Muscle of back (tissue), 11 donors: ENCODE measurements around the gene C1orf21. TPM values are rescaled to one million over a fixed set of nuclear protein-coding genes. Genes with fewer than 3 reads are reported as not detected.

Source experiments
- DNase-seq, 3 donors: peaks; one replicate each; pipeline versions ENCODE4 v3.0.0 to v3.0.0-alpha.2; 2013
- polyA plus RNA-seq, 10 donors: library from polyadenylated mRNA; unstranded; fragments of 120-200 nt; gene quantifications; one replicate each; pipeline ENCODE4 v1.2.1, GENCODE V29; 2013; ENCODE audit not compliant: insufficient read length in 10 of 10

The C1orf21 gene
- polyA plus RNA-seq, 10 donors, result 42.4 to 59.1 (median 52.9) TPM

DNA sequence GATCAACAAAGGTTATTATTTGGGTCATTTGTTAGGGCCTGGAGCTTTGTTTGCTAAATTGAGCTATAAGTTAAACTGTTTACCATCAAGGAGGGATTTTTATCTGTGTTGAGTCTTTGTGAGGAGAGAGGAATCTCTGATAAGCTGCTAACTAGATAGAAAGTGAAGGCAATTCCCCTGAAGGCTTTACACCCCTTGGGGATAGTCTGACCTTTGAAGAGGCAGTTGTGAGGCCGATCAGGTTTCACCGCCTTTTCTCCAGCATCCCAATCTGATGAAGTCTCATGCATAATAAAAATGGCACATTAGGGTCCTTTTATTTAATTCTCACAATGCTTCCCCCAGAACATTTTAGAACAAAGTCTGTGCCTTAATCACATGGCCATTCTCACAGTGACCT lies 21.8 kb downstream of the C1orf21 start:
- DNase-seq, result no peak

DNA sequence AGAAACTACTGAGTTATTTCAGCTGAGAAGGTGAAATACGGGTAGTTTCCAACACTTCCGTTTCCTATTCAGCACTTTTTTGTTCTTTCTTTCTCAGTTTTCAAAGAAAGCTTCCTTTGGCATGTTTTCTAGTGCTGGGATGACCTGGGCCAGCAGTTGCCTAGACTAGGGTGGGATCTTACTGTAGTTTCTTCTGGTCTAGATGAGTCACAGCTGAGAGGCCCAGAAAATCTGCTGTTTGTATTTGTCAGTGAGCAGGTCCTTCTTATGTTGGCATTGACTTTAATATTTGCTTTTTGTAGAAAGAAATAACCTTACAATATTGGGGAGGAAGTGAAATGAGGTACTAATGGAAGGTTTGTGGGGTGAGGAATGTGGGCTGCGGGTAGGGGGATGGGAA lies 22.2 kb downstream of the C1orf21 start:
- DNase-seq, result no peak

DNA sequence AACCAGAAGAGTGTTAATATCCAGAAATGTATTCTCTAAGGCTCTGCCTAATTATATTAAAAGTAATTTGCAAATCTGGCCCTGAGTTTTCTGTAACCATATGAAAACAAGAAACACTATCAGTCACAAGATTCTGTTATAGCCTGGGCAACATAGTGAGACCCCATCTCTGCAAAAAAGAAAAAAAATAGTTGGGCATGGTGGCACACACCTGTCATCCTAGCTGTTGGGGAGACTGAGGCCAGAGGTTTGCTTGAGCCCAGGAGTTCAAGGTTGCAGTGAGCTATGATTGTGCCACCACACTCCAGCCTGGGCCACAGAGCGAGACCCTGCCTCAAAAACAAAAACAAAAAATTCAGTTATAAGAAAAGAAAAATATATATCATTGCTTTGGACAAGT lies 25.6 kb downstream of the C1orf21 start:
- DNase-seq, result no peak

DNA sequence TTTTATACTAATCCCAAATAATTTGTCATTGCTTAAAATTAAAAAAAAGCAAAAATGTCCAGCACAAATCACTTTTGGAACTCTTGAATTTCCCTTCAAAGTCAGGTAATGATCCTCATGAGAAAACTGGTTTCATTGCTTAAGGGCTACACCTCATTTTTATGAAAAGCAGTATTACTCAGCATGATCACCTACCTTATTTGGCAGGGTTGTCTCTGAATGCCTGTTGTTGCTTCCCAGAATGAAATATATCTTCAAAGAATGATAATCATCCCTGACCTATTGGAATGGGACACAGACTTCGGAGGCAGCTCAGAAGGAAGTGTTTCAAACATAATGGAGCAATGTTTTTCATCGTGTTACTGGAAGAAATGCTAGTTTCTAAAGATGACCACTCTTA lies 29.7 kb downstream of the C1orf21 start:
- no peak for DNase-seq

DNA sequence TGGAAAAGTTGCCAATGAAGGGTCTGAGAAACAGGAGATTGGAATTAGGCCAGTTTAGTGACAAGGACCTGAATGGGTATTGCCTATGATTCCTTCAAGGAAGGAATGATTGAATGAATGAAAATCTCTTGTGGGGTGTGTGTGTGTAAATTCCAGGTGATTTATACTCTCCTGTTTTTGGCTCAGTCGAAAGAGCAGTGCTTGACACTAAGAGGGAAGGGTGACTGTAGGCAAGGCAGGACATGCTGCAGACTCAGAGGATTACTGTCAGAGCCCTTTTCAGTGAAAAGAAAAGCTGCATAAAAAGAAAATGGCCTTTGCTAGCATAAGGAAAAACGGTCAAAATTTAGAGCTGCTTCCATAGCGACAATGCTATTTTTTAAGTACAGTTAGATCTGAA lies 30.1 kb downstream of the C1orf21 start:
- DNase-seq, result no peak

GRCh38 chr1:184417916-184418315 lies 31.1 kb downstream of the C1orf21 start:
- no peak for DNase-seq

DNA sequence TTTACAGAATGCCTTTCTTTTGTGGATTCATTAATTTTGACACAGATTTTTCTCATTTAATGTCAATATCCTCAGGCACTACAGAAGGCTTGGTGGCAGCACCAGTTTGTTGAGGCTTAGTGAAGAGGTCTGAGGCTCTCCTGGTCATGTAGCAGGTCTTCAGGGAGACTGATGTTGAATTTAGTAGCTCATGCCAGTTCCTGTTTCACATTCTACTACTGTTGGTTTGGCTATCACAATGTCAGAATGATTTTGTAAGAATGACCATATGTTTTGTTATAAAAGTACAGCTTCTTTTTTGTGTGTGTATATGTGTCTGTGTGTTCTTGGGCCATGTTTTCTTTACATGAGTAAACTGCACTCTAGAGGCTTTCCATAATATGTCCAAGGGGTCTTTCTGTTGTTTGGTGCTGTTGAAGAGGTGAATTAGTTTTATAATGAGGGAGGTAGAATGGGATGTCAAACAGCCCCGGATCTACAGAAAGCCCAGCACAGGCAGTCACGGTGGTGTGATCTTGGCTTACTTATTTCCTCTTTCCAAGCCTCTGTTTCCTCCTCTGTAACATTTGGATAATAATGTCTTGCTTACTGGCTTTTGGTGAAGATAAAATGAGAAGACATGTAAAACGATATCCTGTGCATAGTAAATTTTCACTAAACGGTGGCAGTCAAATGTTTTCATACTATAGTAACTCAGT lies 32.0 kb downstream of the C1orf21 start:
- no peak for DNase-seq

DNA sequence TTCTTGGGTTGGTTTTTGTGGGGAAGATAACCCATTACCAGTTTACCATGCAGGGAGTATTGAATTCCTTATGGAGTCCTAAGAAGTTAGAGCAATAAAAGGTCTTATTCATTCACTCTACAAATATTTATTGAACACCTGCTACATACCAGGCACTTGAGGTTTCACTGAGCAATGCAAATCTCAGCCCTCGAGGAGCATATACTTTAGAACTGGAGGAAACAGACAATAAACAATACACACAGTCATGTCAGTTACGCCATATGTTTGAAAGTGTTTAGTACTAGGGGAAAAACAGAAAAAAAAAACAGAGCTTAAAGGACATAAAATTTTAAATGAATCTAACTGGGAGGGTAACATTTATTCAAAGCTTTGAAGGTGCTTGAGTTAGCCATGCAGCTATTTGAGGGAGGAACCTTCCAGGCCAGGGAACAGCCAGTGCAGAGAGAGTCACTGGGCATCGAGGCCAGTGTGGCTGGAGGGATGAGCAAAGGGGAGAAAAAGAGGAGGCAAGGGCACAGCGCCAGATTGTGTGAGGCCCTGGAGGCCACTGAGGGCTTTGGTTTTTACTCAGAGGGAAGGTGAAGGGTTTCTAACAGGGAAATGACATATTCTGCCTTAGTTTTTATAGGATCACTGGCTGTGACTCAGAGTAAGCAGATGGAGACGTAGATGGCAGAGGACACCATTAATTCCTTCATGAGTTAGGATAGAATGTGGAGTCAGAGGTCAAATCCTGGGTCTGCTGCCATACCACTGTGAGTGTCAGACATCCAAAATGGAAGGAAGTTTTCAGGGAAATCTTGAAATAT lies 32.7 kb downstream of the C1orf21 start:
- no peak for DNase-seq

- no peak for DNase-seq
These were observed 35.8 kb downstream of the C1orf21 start for GRCh38 chr1:184422490-184423233.

DNA sequence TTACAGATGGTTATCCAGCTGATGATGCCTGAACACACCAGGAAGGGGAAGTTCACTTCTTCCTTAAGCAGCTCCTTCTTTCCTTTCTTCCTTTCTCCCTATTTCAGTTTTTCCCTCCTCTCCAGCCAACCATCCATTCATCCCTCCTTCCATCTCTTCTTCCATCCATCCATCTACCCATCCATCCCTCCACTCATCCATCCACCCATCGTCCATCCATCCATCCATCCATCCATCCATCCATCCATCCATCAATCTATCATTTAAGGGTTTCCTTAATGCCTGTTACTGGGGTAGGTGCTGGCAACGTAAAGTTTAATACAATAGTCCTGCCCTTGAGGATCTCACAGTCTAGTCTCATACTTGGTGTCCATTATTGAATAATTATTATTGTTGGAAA lies 36.8 kb downstream of the C1orf21 start:
- DNase-seq, result no peak

DNA sequence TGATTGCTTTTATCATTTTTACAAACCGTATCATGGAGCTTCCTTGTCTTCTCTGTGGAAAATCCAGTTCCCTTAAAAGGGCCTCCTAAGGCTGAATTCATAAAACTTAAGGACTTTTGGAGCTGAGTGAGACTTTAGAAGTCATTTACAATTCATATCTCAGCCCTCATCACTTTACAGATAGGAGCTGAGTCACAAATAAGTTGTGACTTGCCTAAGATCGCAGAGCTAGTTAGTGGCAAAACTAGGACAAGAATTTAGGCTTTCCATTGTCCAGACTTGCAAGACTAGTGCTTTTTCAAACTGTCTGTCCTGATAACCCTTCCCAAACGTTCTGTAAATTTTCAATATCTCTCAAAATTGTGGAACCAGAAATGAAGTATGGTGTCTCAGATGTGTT lies 37.3 kb downstream of the C1orf21 start:
- DNase-seq, result no peak

GRCh38 chr1:184424945-184425344 lies 38.1 kb downstream of the C1orf21 start:
- no peak for DNase-seq

GRCh38 chr1:184425449-184426277 lies 38.8 kb downstream of the C1orf21 start:
- no peak for DNase-seq

DNA sequence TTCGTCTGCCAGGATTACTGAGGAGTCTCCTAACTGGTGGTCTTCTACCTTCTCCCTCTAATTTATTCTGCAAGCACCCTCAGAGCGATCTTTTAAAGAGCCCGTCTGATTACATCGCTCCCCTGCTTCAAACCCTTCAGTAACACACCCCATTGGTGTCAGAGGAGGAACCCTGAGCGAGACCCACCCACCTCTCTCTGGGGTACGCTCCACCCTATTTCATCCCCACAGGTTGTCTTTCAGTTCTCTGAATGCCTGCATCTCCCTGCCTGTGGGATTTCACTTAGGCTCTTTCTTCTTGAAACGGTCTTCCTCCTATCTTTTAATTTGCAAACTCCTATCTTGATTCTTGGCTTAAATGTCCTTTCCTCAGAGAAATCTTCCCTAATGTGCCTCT lies 39.4 kb downstream of the C1orf21 start:
- DNase-seq, result no peak

GRCh38 chr1:184427722-184428121 lies 40.9 kb downstream of the C1orf21 start:
- DNase-seq, result no peak

- no peak for DNase-seq
These were observed 41.8 kb downstream of the C1orf21 start for GRCh38 chr1:184428604-184429003.

GRCh38 chr1:184429335-184429734 lies 42.5 kb downstream of the C1orf21 start:
- no peak for DNase-seq

- DNase-seq, result no peak
These were observed 47.2 kb downstream of the C1orf21 start for GRCh38 chr1:184433956-184434502.

DNA sequence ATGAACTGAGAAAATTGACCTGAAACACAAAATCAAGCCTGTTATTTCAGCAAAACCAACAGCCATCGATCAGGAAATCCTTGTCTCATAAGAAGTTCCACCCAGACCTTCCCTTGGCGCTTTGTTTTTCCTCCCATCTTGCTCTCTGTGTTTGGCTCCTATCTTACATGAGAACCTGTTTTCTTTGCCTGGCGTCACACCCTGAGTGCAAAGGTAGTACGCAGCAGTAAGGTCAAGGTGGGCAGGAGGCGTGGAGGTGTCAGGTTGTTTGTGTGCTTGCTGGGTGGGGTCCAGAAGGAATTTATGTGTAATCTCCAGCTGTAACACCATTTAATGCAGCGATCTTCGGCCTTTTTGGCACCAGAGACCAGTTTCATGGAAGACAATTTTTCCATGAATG lies 50.5 kb downstream of the C1orf21 start:
- no peak for DNase-seq

DNA sequence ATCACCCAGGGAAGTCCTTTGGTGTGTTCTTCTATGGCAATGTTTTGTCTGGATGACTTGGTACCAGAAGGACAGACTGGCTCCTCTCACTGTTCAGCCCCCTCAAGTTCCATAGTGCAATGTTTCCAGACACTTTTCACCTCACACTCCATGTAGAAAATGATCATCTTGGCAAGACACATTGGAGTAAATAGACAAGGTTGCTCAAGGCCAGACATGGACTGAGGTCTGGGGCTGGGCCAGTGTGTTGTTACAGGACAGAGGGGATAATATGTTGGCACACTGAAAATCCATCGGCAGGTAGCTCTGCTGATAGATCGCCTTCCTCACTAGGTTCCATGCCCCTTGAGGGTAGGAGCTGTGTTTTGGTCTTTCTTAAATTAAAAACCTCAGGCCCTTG lies 51.5 kb downstream of the C1orf21 start:
- DNase-seq, result no peak

DNA sequence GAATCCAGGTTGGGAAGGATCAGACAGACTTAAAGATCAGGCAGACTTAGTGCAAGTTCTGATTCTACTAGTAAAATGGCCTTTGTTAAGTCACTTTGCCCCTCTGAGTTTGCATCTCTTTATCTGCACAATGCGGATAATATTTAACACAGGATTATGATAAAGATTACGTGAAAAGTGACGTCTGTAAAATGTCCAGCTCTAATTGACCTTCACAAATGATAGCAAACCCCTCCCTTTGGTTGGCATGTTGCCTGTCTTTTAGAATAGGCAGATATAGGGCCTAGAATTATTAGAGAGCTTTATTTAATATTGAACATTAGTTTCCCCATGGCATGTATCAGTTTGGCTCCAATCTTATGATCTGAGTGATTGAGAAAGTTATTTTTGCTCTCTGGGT lies 55.4 kb downstream of the C1orf21 start:
- DNase-seq, result no peak

DNA sequence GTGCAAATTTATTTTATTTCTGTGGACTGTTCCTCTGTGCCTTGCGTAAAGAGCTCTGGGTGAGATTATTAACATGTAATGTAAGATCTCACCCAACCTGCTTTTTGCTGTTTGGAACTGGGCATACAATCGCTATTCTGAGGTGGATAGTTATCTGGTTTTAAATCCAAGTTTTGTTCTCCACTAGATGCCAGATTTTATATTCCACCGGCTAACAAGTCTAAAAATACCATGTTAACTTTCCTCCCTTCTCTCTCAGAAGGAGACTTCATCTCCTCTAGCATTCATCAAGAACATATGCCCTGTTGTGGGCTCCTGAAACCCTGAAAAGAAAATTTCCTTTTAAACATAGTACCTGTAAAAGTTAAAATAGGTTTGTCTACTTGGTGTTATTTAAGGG lies 56.4 kb downstream of the C1orf21 start:
- no peak for DNase-seq
